GM18520 (cell line): ENCODE results near the gene CLDN9.

Source experiments
- ATAC-seq: cut with Tn5 transposase; IDR thresholded peaks from one replicate; pipeline ENCODE4 v1.9.1; 2021; ENCODE audit not compliant: unreplicated experiment

The CLDN9 gene

GRCh38 chr16:3012828-3013420 is at the start of gene CLDN9:
Gene CLDN9 (plus strand): TSS chr16:3012923. CDS start chr16:3013363, 440 bp downstream.
- no peak for ATAC-seq

DNA sequence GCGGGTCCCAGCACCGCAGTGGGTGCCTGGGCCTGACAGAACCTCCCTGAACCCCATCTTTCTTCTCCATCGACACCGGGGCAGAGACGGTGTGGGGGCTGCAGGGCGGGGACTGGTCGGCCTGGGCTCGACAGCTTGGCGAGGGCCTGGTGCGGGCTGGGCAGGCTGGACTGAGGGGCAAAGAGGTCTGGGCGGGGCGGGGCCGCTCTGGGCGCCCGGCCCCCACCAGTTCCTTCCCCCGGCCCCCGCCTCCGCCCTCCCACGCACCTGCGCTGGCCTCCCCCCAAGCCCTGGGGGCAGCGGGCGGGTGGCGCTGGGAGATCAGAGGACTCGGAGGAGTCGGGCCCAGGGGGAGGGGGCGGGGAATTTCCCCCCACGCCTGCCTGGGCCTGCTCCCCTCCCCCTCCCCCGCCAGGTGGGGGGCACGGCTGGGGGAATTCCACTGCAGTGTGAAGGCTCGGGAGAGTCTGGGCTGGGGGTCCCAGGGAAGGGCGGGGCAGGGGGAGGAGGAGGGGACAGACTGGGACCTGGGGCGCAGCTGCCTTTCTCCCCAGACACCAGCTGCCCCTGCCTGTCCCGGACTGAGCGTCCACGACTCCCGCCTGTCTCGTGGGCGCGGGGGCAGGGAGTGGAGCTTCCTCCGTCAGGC is 49.5 kb upstream of the CLDN9 start:
- ATAC-seq = no peak

DNA sequence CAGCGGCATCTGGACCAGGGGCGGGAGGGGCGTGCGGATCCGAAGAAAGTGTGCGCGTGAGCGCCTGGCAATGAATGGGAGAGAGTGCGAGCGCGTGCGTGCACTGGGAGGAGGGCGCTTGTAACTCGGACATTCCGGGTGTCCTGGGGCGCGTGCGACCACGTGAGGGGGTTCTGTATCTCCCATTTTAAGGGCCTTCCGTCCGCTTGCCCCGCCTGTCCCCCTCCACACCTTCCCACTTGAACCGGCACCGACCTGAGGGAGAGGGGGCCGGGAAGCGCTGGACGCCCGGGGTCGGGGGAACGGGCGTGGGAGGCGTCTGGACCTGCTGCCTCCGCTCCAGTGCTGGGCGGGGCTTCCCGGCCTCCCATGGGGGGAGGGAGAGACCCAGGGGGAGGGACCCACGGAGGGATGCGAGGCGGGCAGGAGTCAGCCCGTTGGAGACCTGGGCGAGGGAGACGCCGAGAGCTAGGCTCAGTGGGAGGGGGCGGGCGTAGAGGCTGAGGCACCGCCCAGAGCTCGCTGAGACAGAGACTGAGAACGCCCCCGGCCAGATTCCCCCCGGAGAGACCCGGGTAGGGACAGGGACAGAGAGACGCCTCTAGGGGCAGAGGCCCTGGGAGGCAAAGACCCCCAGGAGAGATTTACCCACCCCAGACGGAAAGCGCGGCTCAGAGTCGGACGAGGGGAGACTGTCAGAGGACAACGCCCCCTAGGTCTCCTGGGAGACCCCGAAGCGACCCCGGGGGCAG is 48.8 kb upstream of the CLDN9 start, which contains the start of gene KREMEN2:
Gene KREMEN2 (plus strand): TSS at position 553 of the 752 bp plus-strand sequence. CDS start 246 bp downstream, outside the sequence.
- no peak for ATAC-seq

- ATAC-seq = no peak
Observed at GRCh38 chr16:2964475-2965336, 48.0 kb upstream of the CLDN9 start.

DNA sequence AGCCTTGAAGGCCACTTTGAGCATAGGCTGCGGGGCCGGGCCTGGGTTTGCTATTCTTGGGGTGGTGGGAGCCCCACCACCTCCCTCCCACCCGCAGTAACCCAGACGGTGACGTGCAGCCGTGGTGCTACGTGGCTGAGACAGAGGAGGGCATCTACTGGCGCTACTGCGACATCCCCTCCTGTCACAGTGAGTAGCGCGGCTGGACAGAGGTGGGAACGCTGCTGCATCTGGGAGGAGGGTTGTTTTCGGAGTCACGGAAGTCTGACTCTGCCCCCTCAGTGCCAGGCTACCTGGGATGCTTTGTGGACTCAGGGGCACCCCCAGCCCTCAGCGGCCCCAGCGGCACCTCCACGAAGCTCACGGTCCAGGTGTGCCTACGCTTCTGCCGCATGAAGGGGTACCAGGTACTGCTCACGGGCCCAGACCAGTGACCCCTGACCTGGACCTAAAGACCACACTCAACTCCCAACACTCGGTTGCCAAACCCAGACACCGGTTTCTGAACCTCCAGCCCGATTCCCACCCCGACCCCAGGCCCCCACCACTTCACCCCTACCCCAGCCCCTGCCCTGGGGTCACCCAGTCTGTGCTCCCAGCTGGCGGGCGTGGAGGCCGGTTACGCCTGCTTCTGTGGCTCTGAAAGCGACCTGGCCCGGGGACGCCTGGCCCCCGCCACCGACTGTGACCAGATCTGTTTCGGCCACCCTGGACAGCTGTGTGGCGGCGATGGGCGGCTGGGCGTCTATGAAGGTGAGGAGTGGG is 46.5 kb upstream of the CLDN9 start:
- ATAC-seq = no peak

DNA sequence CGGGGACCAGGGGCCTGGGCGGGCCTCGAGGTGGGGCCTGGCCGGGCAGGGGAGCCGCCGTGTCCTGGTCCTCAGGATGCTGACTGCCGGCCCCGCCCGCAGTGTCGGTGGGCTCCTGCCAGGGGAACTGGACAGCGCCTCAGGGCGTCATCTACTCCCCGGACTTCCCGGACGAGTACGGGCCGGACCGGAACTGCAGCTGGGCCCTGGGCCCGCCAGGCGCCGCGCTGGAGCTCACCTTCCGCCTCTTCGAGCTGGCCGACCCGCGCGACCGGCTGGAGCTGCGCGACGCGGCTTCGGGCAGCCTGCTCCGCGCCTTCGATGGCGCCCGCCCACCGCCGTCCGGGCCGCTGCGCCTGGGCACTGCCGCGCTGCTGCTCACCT is 45.9 kb upstream of the CLDN9 start:
- ATAC-seq = no peak

DNA sequence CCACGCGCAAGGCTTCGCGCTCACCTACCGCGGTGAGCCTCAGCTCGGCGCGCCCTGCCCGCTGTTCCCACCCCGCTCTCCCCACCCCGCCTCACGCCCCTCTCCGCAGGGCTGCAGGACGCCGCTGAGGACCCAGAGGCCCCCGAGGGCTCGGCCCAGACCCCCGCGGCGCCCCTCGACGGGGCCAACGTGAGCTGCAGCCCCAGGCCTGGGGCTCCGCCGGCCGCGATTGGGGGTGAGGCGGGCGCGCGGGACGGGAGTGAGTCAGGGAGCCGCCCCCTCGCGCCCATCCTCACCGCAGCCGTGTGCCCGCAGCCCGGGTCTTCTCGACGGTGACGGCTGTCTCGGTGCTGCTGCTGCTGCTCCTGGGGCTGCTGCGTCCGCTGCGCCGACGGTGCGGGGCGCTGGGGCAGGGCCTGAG is 45.5 kb upstream of the CLDN9 start:
- ATAC-seq = no peak

- no peak for ATAC-seq
Observed at GRCh38 chr16:2967721-2968161, 45.0 kb upstream of the CLDN9 start.

GRCh38 chr16:2968368-2968737 is 44.4 kb upstream of the CLDN9 start:
- ATAC-seq = no peak

- peak; percentile 67 for ATAC-seq
Observed at GRCh38 chr16:2968738-2969544, 43.8 kb upstream of the CLDN9 start, which contains the start of gene PAQR4. Gene PAQR4 (plus strand): TSS chr16:2969348. CDS start chr16:2969675, 327 bp downstream.

- no peak for ATAC-seq
Observed at GRCh38 chr16:2969545-2970521, 42.9 kb upstream of the CLDN9 start.

- no peak for ATAC-seq
Observed at GRCh38 chr16:2970563-2970962, 42.2 kb upstream of the CLDN9 start.

DNA sequence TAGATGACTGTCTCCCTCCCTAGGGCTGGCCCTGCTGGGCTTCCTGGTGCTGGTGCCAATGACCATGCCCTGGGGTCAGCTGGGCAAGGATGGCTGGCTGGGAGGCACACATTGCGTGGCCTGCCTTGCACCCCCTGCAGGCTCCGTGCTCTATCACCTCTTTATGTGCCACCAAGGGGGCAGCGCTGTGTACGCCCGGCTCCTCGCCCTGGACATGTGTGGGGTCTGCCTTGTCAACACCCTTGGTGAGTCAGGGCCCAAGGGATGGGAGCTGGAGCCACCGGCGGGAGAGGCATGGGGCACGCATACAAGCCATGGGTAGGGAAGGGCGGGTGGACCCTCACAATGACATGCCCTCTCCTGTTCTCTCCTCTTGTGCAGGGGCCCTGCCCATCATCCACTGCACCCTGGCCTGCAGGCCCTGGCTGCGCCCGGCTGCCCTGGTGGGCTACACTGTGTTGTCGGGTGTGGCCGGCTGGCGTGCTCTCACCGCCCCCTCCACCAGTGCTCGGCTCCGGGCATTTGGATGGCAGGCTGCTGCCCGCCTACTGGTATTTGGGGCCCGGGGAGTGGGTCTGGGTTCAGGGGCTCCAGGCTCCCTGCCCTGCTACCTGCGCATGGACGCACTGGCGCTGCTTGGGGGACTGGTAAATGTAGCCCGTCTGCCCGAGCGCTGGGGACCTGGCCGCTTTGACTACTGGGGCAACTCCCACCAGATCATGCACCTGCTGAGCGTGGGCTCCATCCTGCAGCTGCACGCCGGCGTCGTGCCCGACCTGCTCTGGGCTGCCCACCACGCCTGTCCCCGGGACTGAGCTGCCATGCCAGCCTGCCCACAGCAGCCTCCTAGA is 41.4 kb upstream of the CLDN9 start:
- ATAC-seq = no peak

GRCh38 chr16:2971985-2972784 is 40.5 kb upstream of the CLDN9 start:
- ATAC-seq = no peak

DNA sequence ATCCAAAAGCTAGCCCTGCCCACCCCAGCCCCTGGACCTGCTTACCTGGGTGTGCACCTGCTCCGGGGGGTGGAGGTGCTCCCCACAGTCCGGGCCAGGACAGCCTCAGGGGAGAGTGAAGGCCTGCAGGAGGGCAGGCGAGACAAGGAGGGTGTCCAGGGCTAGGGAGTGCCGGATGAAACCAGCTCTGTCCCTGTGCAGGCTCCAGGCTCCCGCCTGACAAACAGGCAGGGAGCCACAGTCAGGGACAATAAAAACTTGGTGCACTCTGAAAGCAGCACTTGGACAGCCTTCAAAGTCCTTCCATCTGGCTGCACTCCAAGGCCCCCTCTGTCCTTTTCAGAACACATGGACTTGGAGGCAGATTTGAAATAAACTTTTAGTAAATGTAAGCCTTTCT is 39.6 kb upstream of the CLDN9 start:
- ATAC-seq = no peak

DNA sequence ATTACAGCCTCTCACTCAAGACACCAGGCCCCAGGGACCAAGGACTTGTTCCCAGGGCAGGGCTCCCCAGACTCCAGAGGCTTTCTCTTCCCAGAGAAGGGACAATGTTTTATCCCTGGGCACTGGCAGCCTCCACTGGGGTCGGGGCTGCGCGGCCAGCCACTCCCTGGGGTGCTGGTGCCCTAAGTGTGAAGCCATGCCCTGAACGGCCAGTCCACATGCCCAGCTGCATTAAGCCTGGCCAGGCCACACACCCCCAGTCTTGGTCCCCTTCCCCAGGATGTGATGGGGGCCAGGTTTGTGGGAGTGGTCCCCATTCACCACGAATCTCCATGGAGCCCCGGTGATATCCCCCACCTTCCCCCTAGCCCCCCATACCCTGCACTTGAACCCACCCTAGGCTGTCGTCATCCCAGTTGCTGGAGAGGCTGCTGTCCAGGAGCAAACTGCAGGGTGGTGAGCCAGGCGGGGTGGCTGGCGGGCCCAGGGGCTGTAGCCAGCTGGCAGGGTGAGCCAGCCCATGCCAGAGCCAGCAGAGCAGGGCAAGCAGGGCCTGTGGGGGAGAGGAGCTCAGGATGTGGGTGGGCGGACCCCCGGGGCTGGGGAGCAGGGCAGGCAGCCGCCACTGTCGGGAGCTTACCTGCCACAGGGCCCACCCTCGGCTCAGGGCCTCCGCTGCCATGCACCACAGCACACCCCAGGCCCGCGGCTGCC is 39.0 kb upstream of the CLDN9 start:
- no peak for ATAC-seq
